HG03354 (cell line): ENCODE measurements around the gene ZNF431.
"Not testable (repeated sequence)": the region's sequence is repeated elsewhere in the genome, so short reads cannot be mapped to it uniquely, and the experiment has no call there.

Source experiments
- ATAC-seq: cut with Tn5 transposase; IDR thresholded peaks from one replicate; pipeline ENCODE4 v1.9.1; 2021; ENCODE audit warnings: mild to moderate bottlenecking; ENCODE audit not compliant: unreplicated experiment, poor library complexity, severe bottlenecking

ZNF431 gene

GRCh38 chr19:21143428-21143827 lies 1.6 kb downstream of the ZNF431 start:
- ATAC-seq = no peak

- ATAC-seq = no peak
These were observed 2.0 kb downstream of the ZNF431 start for GRCh38 chr19:21143854-21144253.

GRCh38 chr19:21147540-21147939 lies 5.7 kb downstream of the ZNF431 start:
- ATAC-seq = no peak

GRCh38 chr19:21148681-21149080 lies 6.8 kb downstream of the ZNF431 start:
- ATAC-seq = no peak

GRCh38 chr19:21149877-21150276 lies 8.0 kb downstream of the ZNF431 start:
- no peak for ATAC-seq

GRCh38 chr19:21151460-21151859 lies 9.6 kb downstream of the ZNF431 start:
- no peak for ATAC-seq

GRCh38 chr19:21158523-21159135 lies 16.8 kb downstream of the ZNF431 start:
- no peak for ATAC-seq

GRCh38 chr19:21164541-21164940 lies 22.7 kb downstream of the ZNF431 start:
- no peak for ATAC-seq

GRCh38 chr19:21166436-21166835 lies 24.6 kb downstream of the ZNF431 start:
- no peak for ATAC-seq

- no peak for ATAC-seq
These were observed 55.9 kb downstream of the ZNF431 start for GRCh38 chr19:21197590-21198295.

GRCh38 chr19:21202865-21203494 lies 61.1 kb downstream of the ZNF431 start:
- no peak for ATAC-seq

- ATAC-seq = no peak
These were observed 68.3 kb downstream of the ZNF431 start for GRCh38 chr19:21210037-21210621.

- no peak for ATAC-seq
These were observed 79.9 kb downstream of the ZNF431 start for GRCh38 chr19:21221693-21222092.

GRCh38 chr19:21229938-21230337 lies 88.1 kb downstream of the ZNF431 start:
- not testable (repeated sequence) for ATAC-seq

- no peak for ATAC-seq
These were observed 91.9 kb downstream of the ZNF431 start for GRCh38 chr19:21233691-21234090.

- not testable (repeated sequence) for ATAC-seq
These were observed 94.9 kb downstream of the ZNF431 start for GRCh38 chr19:21236751-21237150.

- no peak for ATAC-seq
These were observed 96.8 kb downstream of the ZNF431 start for GRCh38 chr19:21238670-21239069.
